Loucy (cell line): ENCODE results near the gene CACNA1C.

Experiments used
- H2AFZ ChIP-seq: fragments of 200-600 bp; sonication (generic); 2 replicates; pipeline ENCODE4 v1.6.0; 2016; ENCODE audit warnings: antibody characterized with exemption, mild to moderate bottlenecking, low read length, moderate library complexity
- H3F3A ChIP-seq: fragments of 200-600 bp; 2 replicates; pipeline ENCODE4 v1.6.0; 2016; ENCODE audit warnings: antibody characterized with exemption, low read depth, mild to moderate bottlenecking
- H3K27me3 ChIP-seq: fragments of 200-600 bp; sonication (generic); 2 replicates; pipeline ENCODE4 v1.6.1; 2014; ENCODE audit warnings: low read length, mild to moderate bottlenecking; ENCODE audit not compliant: insufficient read depth, poor library complexity, severe bottlenecking
- H3K36me3 ChIP-seq: fragments of 200-600 bp; sonication (generic); 2 replicates; pipeline ENCODE4 v1.6.1; 2016; ENCODE audit warnings: low read length; ENCODE audit not compliant: insufficient read depth
- H3K4me1 ChIP-seq: fragments of 200-600 bp; sonication (generic); 2 replicates; pipeline ENCODE4 v1.5.1; 2014; ENCODE audit warnings: low read length, mild to moderate bottlenecking; ENCODE audit not compliant: insufficient read depth, poor library complexity, severe bottlenecking
- H3K4me2 ChIP-seq: fragments of 200-600 bp; sonication (generic); 2 replicates; pipeline ENCODE4 v1.6.0; 2014; ENCODE audit warnings: antibody characterized with exemption, low read length, low read depth, mild to moderate bottlenecking; ENCODE audit not compliant: poor library complexity, severe bottlenecking
- H3K4me3 ChIP-seq: fragments of 200-600 bp; sonication (generic); 2 replicates; pipeline ENCODE4 v1.5.1; 2014; ENCODE audit warnings: low read length, mild to moderate bottlenecking, mixed read lengths; ENCODE audit not compliant: poor library complexity, severe bottlenecking
- H3K79me2 ChIP-seq: fragments of 200-600 bp; sonication (generic); 2 replicates; pipeline ENCODE4 v1.6.1; 2014; ENCODE audit warnings: low read length; ENCODE audit not compliant: insufficient read depth
- H3K9ac ChIP-seq: fragments of 200-600 bp; sonication (generic); 2 replicates; pipeline ENCODE4 v1.6.0; 2014; ENCODE audit warnings: mild to moderate bottlenecking, low read depth, low read length, moderate library complexity; ENCODE audit not compliant: poor library complexity, severe bottlenecking
- H3K9me2 ChIP-seq: fragments of 200-600 bp; sonication (generic); replicated peaks from 2 replicates; pipeline ENCODE4 v1.6.1; 2016; ENCODE audit warnings: low read depth, low read length, mixed read lengths
- H3K9me3 ChIP-seq: fragments of 200-600 bp; sonication (generic); 2 replicates; pipeline ENCODE4 v1.6.1; 2014; ENCODE audit warnings: mild to moderate bottlenecking, antibody characterized with exemption, low read length, low read depth; ENCODE audit not compliant: insufficient read depth
- H4K20me1 ChIP-seq: fragments of 200-600 bp; sonication (generic); 2 replicates; pipeline ENCODE4 v1.6.0; 2014; ENCODE audit warnings: antibody characterized with exemption, low read length, mild to moderate bottlenecking; ENCODE audit not compliant: insufficient read depth, poor library complexity, severe bottlenecking
- EZH2phosphoT487 ChIP-seq: fragments of 200-600 bp; IDR thresholded peaks from 2 replicates; pipeline ENCODE4 v1.6.1; 2018; ENCODE audit warnings: antibody characterized with exemption, mild to moderate bottlenecking, moderate library complexity, borderline replicate concordance
- TF ChIP-seq, protein P1 (sequence below): fragments of 200-600 bp; sonication (generic); conservative IDR thresholded peaks from 2 replicates; pipeline ENCODE4 v1.5.1; 2014; ENCODE audit warnings: mild to moderate bottlenecking, antibody characterized with exemption, low read length

CACNA1C gene

DNA sequence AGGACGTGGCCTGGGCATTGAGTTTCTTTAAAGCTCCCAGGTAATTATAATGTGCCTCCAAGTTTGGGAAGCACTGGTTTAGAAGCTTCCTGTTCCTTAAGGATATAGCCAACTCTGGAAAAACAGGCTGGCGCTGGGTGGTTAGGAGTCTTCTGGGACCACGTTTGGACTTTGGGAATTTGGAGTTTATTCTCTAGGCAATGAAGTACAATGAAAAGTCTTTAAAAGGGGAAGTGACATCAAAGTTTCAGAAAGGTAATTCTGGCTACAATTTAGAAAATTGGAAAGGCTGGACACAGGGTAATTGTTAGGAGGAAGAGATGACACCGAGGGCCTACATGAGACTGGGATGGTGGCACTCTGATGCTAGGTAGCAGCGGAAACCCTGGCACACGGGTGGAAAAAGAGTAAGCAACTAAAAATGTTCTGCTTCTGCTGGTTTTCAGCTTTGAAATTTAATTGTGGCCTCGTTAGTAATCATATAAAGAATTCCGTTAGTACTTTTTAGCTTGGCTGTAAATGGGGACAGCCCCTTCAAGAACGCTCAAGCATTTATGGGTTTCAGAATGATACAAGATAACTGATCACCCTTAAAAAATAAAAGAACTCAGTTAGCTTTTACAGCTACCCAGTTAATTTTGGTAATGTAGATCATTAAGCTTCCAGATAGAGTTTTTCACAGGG, 35.8 kb upstream of the CACNA1C start:
- H3K4me3 ChIP-seq = no peak overlapping the region
- H3K79me2 ChIP-seq = no peaks in the 10 kb centered on the region
- no peaks in the 10 kb centered on the region for H3K36me3 ChIP-seq
- H3K9ac ChIP-seq = no peak overlapping the region
- H2AFZ ChIP-seq = no peak overlapping the region
- TF ChIP-seq, protein P1, sequence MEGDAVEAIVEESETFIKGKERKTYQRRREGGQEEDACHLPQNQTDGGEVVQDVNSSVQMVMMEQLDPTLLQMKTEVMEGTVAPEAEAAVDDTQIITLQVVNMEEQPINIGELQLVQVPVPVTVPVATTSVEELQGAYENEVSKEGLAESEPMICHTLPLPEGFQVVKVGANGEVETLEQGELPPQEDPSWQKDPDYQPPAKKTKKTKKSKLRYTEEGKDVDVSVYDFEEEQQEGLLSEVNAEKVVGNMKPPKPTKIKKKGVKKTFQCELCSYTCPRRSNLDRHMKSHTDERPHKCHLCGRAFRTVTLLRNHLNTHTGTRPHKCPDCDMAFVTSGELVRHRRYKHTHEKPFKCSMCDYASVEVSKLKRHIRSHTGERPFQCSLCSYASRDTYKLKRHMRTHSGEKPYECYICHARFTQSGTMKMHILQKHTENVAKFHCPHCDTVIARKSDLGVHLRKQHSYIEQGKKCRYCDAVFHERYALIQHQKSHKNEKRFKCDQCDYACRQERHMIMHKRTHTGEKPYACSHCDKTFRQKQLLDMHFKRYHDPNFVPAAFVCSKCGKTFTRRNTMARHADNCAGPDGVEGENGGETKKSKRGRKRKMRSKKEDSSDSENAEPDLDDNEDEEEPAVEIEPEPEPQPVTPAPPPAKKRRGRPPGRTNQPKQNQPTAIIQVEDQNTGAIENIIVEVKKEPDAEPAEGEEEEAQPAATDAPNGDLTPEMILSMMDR = no peak
- no peak for TF ChIP-seq EZH2phosphoT487
- H3F3A ChIP-seq = no peaks in the 10 kb centered on the region
- no peak overlapping the region for H3K4me2 ChIP-seq
- no peaks in the 10 kb centered on the region for H3K9me2 ChIP-seq
- H3K27me3 ChIP-seq = no peaks in the 10 kb centered on the region
- H3K4me1 ChIP-seq = no peaks in the 10 kb centered on the region
- H3K9me3 ChIP-seq = no peaks in the 10 kb centered on the region
- no peaks in the 10 kb centered on the region for H4K20me1 ChIP-seq

DNA sequence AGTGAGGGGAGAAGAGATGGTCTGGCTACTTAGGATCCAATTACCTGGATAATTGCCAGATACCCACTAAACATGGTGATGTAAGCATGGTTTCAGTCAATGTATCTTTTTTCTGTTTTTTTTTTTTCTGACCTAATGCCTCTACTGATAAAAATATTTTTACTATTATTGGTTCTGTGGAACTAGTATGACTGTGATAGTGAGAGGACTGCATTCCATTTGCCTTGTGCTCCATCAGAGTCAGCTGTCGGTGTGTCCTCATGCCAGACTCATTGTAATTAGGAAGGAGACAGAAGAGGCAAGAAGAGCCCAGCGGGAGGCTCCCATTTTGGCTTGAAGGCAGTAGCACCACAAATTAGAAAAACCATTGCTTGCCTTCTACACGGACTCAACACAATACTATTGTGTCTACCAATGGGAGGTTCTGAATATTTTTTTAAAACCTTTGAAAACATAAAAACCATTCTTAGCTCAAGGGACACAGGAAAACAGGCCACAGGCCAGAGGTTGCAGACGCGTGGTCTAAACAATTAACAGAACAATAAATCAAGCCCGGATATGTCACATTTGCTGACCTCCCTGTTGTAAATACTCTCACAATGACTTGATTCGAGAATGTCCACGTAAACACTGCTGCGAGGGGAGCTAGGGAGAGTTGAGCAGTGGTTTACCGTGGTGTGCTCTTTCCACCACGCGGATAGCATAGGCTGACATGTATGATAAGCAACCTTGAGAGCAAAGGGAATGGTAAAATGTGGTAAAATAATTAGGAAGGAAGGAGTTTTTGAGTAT, 35.0 kb upstream of the CACNA1C start:
- no peaks in the 10 kb centered on the region for H3K9me2 ChIP-seq
- no peak overlapping the region for H3K9ac ChIP-seq
- TF ChIP-seq, protein P1 = no peak
- TF ChIP-seq EZH2phosphoT487 = no peak
- peaks cover 2% of the 10 kb centered on the region for H3K27me3 ChIP-seq
- H2AFZ ChIP-seq = no peak overlapping the region
- no peaks in the 10 kb centered on the region for H3K79me2 ChIP-seq
- no peaks in the 10 kb centered on the region for H3K9me3 ChIP-seq
- no peak overlapping the region for H3K4me3 ChIP-seq
- H3K4me2 ChIP-seq = no peak overlapping the region
- H4K20me1 ChIP-seq = no peaks in the 10 kb centered on the region
- H3K4me1 ChIP-seq = no peaks in the 10 kb centered on the region
- H3K36me3 ChIP-seq = no peaks in the 10 kb centered on the region
- no peaks in the 10 kb centered on the region for H3F3A ChIP-seq

DNA sequence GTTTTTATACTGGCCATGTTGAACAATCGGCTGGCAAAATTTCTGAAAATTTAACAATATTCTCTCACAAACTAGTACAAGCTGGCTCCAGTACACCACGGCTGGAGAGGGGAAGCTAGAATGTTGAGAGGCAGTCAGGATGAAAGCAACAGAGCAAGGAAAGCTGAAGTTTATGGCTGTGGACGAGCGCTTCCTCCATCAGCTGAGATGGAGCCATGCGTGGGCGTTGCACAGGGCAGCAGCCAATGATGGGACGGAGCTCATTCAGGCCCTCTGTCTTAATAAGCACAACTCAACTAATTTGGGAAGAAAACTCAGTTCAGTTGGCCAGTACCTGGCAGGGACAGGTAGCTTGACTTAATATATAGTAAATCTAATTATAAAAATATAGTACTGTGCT, 34.4 kb upstream of the CACNA1C start:
- TF ChIP-seq, protein P1 = no peak
- no peak for TF ChIP-seq EZH2phosphoT487
- Histone ChIP-seq H4K20me1 (no peaks in the 10 kb centered on the region), H3K9me3 (no peaks in the 10 kb centered on the region), H3K4me3 (no peak overlapping the region), H2AFZ (no peak overlapping the region), H3K9ac (no peak overlapping the region), H3K27me3 (peaks cover 5% of the 10 kb centered on the region), H3F3A (no peaks in the 10 kb centered on the region), H3K79me2 (no peaks in the 10 kb centered on the region), H3K9me2 (no peaks in the 10 kb centered on the region), H3K4me2 (no peak overlapping the region), H3K4me1 (no peaks in the 10 kb centered on the region), H3K36me3 (no peaks in the 10 kb centered on the region)
